Kidney tubule cell (primary cell): ENCODE results near the gene EPN3.

Experiments used
- DNase-seq: peaks from one replicate; pipeline ENCODE4 v3.0.0-alpha.2; 2018; ENCODE audit warnings: low spot score

Gene EPN3

GRCh38 chr17:50535407-50535806, 2.9 kb downstream of the EPN3 start:
- no peak for DNase-seq

GRCh38 chr17:50536683-50537646, 4.4 kb downstream of the EPN3 start:
- no peak for DNase-seq

GRCh38 chr17:50537721-50538548, 5.4 kb downstream of the EPN3 start:
- DNase-seq, result no peak

- DNase-seq, result no peak
These were observed 6.2 kb downstream of the EPN3 start for GRCh38 chr17:50538549-50539410.

- peak; percentile 29 for DNase-seq
These were observed 7.4 kb downstream of the EPN3 start for GRCh38 chr17:50539762-50540559.

- DNase-seq, result no peak
These were observed 8.2 kb downstream of the EPN3 start for GRCh38 chr17:50540560-50541401.

GRCh38 chr17:50541402-50541715, 8.8 kb downstream of the EPN3 start:
- no peak for DNase-seq

- DNase-seq, result peak; percentile 82
These were observed 9.5 kb downstream of the EPN3 start for GRCh38 chr17:50541716-50542688.

GRCh38 chr17:50542795-50543774, 10.6 kb downstream of the EPN3 start:
- no peak for DNase-seq

- DNase-seq, result no peak
These were observed 12.0 kb downstream of the EPN3 start for GRCh38 chr17:50544516-50544915.

GRCh38 chr17:50545311-50545710, 12.8 kb downstream of the EPN3 start:
- no peak for DNase-seq

- no peak for DNase-seq
These were observed 14.1 kb downstream of the EPN3 start for GRCh38 chr17:50546701-50547034.

GRCh38 chr17:50547035-50547735, 14.7 kb downstream of the EPN3 start, which contains the start of gene SPATA20:
Gene SPATA20, plus strand, starts transcription at chr17:50547174. Its CDS starts 35 bp downstream, at chr17:50547209.
- peak; percentile 91 for DNase-seq

- no peak for DNase-seq
These were observed 15.2 kb downstream of the EPN3 start for GRCh38 chr17:50547736-50548083.

- DNase-seq, result no peak
These were observed 16.3 kb downstream of the EPN3 start for GRCh38 chr17:50548831-50549230.

- DNase-seq, result no peak
These were observed 16.9 kb downstream of the EPN3 start for GRCh38 chr17:50549256-50549941.

- DNase-seq, result no peak
These were observed 17.4 kb downstream of the EPN3 start for GRCh38 chr17:50549969-50550368.
